ENCODE results near the gene OR6N2. TPM values are rescaled to one million over a fixed set of nuclear protein-coding genes. Genes with fewer than 3 reads are reported as not detected.

Gene OR6N2, protein sequence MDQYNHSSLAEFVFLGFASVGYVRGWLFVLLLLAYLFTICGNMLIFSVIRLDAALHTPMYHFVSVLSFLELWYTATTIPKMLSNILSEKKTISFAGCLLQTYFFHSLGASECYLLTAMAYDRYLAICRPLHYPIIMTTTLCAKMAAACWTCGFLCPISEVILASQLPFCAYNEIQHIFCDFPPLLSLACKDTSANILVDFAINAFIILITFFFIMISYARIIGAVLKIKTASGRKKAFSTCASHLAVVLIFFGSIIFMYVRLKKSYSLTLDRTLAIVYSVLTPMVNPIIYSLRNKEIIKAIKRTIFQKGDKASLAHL
- not detected for total RNA-seq (2013)
- polyA plus RNA-seq: not detected
- not detected in 2 replicates for polyA minus RNA-seq
- total RNA-seq: 0 to 2.0 (median 0.10) reads per million in 11 experiments

DNA sequence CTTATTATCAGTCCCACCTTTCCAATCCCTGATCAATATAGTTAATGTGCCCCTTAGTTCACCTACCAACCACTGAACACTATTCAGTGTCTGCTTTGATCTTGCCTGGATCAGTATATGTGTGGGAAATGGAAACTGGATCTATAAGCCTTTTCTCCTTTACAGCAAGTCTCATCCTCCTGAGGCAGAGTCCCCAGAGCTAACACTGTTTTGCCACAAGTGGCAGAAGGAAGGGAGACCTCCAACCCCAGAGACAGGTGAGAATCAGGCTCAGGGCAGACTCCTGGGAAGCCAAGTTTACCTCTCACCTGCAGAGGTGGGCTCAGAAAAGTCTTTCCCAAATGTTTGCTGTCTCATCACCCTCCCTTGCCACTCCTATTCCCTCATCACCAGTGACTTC lies at the start of gene OR6N2:
Gene OR6N2, minus strand, starts transcription at position 101 of the 400 bp plus-strand sequence. CDS start 3,569 bp downstream, outside the sequence.
- intact Hi-C loops (cut with micrococcal nuclease): no loop called here
- Mint-ChIP-seq H3K27ac (peak within 1 kb of the TSS in 1 of 7 donors; percentile 3), H3K27me3 (ENCODE audit: low read depth in 3 of 3) (peaks cover 0 to 3% (median 0%) of the 10 kb centered on the region in 3 donors), H3K4me1 (peaks cover 8% of the 10 kb centered on the region), H3K36me3 (no peaks in the 10 kb centered on the region), H3K4me3 (no peak within 1 kb of the TSS), H3K9me3 (peaks cover 0 to 7% (median 5%) of the 10 kb centered on the region in 7 donors)
- Histone ChIP-seq H3K4me3 (replicated peaks in 1 of 3; ENCODE audit: low read depth in 2 of 3, low read length in 3 of 3) (no peak within 1 kb of the TSS), H3K9ac (ENCODE audit: insufficient read depth, low read length, poor library complexity, severe bottlenecking) (no peak within 1 kb of the TSS), H3K4me1 (ENCODE audit: control insufficient read depth in 1 of 2, insufficient read depth in 2 of 2, low read length in 2 of 2) (peaks cover 3 to 9% of the 10 kb centered on the region in 2 donors), H3K9me3 (replicated peaks in 1 of 2; ENCODE audit: control insufficient read depth in 1 of 2, insufficient read depth in 1 of 2, low read length in 2 of 2) (no peaks in the 10 kb centered on the region), H2AFZ (ENCODE audit: insufficient read depth, low read depth, low read length, poor library complexity, severe bottlenecking) (no peak within 1 kb of the TSS), H3K79me2 (ENCODE audit: insufficient read depth, low read length) (no peaks in the 10 kb centered on the region), H4K20me1 (ENCODE audit: insufficient read depth, low read length) (no peaks in the 10 kb centered on the region), H3K4me2 (replicated peaks; ENCODE audit: extremely low read depth, low read length, poor library complexity, severe bottlenecking) (no peak within 1 kb of the TSS), H3K27ac (ENCODE audit: low read depth in 1 of 2, low read length in 2 of 2) (no peak within 1 kb of the TSS), H3K36me3 (replicated peaks in 1 of 2; ENCODE audit: control insufficient read depth in 1 of 2, insufficient read depth in 2 of 2, low read length in 2 of 2) (no peaks in the 10 kb centered on the region), H3K27me3 (ENCODE audit: control insufficient read depth in 2 of 2, insufficient read depth in 2 of 2, low read length in 2 of 2) (no peaks in the 10 kb centered on the region)
- TF ChIP-seq, protein P1, sequence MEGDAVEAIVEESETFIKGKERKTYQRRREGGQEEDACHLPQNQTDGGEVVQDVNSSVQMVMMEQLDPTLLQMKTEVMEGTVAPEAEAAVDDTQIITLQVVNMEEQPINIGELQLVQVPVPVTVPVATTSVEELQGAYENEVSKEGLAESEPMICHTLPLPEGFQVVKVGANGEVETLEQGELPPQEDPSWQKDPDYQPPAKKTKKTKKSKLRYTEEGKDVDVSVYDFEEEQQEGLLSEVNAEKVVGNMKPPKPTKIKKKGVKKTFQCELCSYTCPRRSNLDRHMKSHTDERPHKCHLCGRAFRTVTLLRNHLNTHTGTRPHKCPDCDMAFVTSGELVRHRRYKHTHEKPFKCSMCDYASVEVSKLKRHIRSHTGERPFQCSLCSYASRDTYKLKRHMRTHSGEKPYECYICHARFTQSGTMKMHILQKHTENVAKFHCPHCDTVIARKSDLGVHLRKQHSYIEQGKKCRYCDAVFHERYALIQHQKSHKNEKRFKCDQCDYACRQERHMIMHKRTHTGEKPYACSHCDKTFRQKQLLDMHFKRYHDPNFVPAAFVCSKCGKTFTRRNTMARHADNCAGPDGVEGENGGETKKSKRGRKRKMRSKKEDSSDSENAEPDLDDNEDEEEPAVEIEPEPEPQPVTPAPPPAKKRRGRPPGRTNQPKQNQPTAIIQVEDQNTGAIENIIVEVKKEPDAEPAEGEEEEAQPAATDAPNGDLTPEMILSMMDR (IDR thresholded peaks at IDR 0.05): no peak
- no peak for DNase-seq

DNA sequence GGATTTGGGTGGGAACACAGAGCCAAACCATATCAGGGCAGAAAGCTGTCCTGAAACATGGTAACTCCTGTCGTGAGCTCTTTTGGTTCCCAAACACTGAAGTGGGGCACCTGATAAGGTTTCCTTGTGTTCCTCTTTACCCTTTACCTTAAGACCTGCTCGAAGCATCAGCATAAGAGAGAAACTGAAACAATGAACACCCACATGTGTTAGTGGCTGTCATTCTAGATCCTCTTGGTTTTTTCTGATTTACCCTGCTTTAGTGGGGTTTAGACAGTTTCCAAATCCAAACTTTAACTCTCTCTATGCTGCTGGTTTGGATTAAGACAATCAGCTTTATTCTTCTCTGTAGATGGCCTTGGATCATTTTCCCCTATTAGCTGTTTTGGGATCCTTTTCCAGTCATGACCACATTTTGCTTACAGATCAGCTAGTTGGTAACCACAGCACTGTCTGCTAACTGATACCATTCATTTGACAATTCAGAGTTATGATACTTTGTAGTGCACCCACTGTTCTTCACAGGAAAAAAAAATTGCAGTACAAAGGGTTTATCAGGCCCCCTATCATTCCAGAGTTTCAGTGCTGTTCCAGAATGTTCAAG lies 49.2 kb upstream of the OR6N2 start:
- peaks cover 36% of the 10 kb centered on the region for H4K20me1 ChIP-seq (ENCODE audit: insufficient read depth, low read length)
- H3K4me1 ChIP-seq (ENCODE audit: control insufficient read depth in 1 of 2, insufficient read depth in 2 of 2, low read length in 2 of 2): peaks cover 22 to 24% of the 10 kb centered on the region in 2 donors
- peak overlapping the region; percentile 80 for H3K4me2 ChIP-seq (replicated peaks; ENCODE audit: extremely low read depth, low read length, poor library complexity, severe bottlenecking)
- peaks cover 21% of the 10 kb centered on the region for H3K4me1 Mint-ChIP-seq
- H3K4me3 ChIP-seq (replicated peaks in 1 of 3; ENCODE audit: low read depth in 2 of 3, low read length in 3 of 3): peak overlapping the region; percentile 86 to 100 (median 92)
- H3K9ac ChIP-seq (ENCODE audit: insufficient read depth, low read length, poor library complexity, severe bottlenecking): peak overlapping the region; percentile 73
- peak overlapping the region; percentile 88 to 96 (median 94) for H3K27ac Mint-ChIP-seq
- intact Hi-C loops (cut with micrococcal nuclease): loop anchor here in 1 of 2 donors (5.0 to 10.0 kb wide), 2 partner anchors 182 to 235 kb away; no protein-coding TSS in a partner anchor
- peak overlapping the region; percentile 35 to 82 for H3K27ac ChIP-seq (ENCODE audit: low read depth in 1 of 2, low read length in 2 of 2)
- no peaks in the 10 kb centered on the region for H3K27me3 ChIP-seq (ENCODE audit: control insufficient read depth in 2 of 2, insufficient read depth in 2 of 2, low read length in 2 of 2)
- peaks cover 70% of the 10 kb centered on the region for H3K79me2 ChIP-seq (ENCODE audit: insufficient read depth, low read length)
- H3K36me3 Mint-ChIP-seq: peaks cover 30 to 45% of the 10 kb centered on the region in 2 donors
- H3K9me3 Mint-ChIP-seq: peaks cover 15 to 27% (median 20%) of the 10 kb centered on the region in 7 donors
- peak overlapping the region; percentile 12 for H2AFZ ChIP-seq (ENCODE audit: insufficient read depth, low read depth, low read length, poor library complexity, severe bottlenecking)
- WGBS (ENCODE audit: insufficient coverage): 100% methylated on average over 1 of the region's 2 CpGs
- H3K9me3 ChIP-seq (replicated peaks in 1 of 2; ENCODE audit: control insufficient read depth in 1 of 2, insufficient read depth in 1 of 2, low read length in 2 of 2): peaks cover 15 to 17% of the 10 kb centered on the region in 2 donors
- H3K4me3 Mint-ChIP-seq: peak overlapping the region; percentile 5 to 95
- peaks cover 0 to 4% of the 10 kb centered on the region in 2 donors for H3K36me3 ChIP-seq (replicated peaks in 1 of 2; ENCODE audit: control insufficient read depth in 1 of 2, insufficient read depth in 2 of 2, low read length in 2 of 2)
- TF ChIP-seq, protein P1 (IDR thresholded peaks at IDR 0.05): no peak
- no peaks in the 10 kb centered on the region for H3K27me3 Mint-ChIP-seq (ENCODE audit: low read depth in 3 of 3)
- DNase-seq: no peak
